ENCODE results near the gene RPLP1. TPM values are rescaled to one million over a fixed set of nuclear protein-coding genes. Genes with fewer than 3 reads are reported as not detected.

The RPLP1 gene
- total and polyA plus RNA-seq, 8 donors: 99.1 to 2,495 (median 1,437) TPM

- Histone ChIP-seq H3K4me3 (no peak overlapping the region), H3K9me3 (no peaks in the 10 kb centered on the region), H3K4me1 (peaks cover 0 to 15% (median 0%) of the 10 kb centered on the region in 4 donors), H3K27me3 (no peaks in the 10 kb centered on the region), H3K36me3 (no peaks in the 10 kb centered on the region), H3K27ac (no peak overlapping the region)
- DNase-seq: no peak
- WGBS, 5 donors: 96 to 98% (median 96%) methylated on average over 18 of the region's 18 CpGs
- TF ChIP-seq POLR2AphosphoS5 (IDR thresholded peaks at IDR 0.05): no peak
- no peak for TF ChIP-seq CTCF (IDR thresholded peaks at IDR 0.05)
- TF ChIP-seq POLR2A (IDR thresholded peaks at IDR 0.05): no peak
- TF ChIP-seq EP300 (IDR thresholded peaks at IDR 0.05): no peak
- intact Hi-C loops (cut with DNase I; ENCODE audit: low total_unique reads): no loop called here
These were observed 17.9 kb upstream of the RPLP1 start for GRCh38 chr15:69434679-69435078.

DNA sequence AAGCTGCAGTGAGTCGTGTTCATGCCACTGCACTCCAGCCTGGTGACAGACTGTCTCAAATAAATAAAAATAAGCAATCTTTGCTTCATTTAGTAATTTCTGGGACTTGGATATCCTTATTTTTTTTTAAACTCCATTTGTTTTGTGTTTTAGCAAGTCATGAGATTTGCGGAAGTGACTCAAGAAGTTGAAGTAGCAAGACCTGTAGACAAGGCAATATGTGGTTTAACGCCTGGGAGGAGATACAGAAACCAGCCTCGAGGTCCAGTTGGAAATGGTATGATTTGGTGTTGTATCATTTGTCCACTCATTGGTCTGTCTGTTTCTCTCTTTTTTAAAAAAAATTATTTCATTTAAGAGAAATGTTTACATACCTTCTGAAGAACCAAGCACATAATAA, 16.6 kb upstream of the RPLP1 start:
- intact Hi-C loops (cut with DNase I; ENCODE audit: low total_unique reads): no loop called here
- Histone ChIP-seq H3K9me3 (no peaks in the 10 kb centered on the region), H3K4me1 (peaks cover 0 to 15% (median 0%) of the 10 kb centered on the region in 4 donors), H3K27ac (no peak overlapping the region), H3K27me3 (no peaks in the 10 kb centered on the region), H3K36me3 (no peaks in the 10 kb centered on the region), H3K4me3 (no peak overlapping the region)
- no peak for DNase-seq
- 90 to 97% (median 93%) methylated on average over 4 of the region's 4 CpGs for WGBS, 5 donors
- TF ChIP-seq EP300 (IDR thresholded peaks at IDR 0.05) (no peak), POLR2A (IDR thresholded peaks at IDR 0.05) (no peak), POLR2AphosphoS5 (IDR thresholded peaks at IDR 0.05) (no peak), CTCF (IDR thresholded peaks at IDR 0.05) (no peak)

- H3K27ac ChIP-seq: no peak overlapping the region
- intact Hi-C loops (cut with DNase I; ENCODE audit: low total_unique reads): no loop called here
- WGBS, 5 donors: 92 to 97% (median 96%) methylated on average over 4 of the region's 4 CpGs
- no peak for DNase-seq
- TF ChIP-seq CTCF (IDR thresholded peaks at IDR 0.05) (no peak), EP300 (IDR thresholded peaks at IDR 0.05) (no peak), POLR2AphosphoS5 (IDR thresholded peaks at IDR 0.05) (no peak), POLR2A (IDR thresholded peaks at IDR 0.05) (no peak)
- no peaks in the 10 kb centered on the region for H3K27me3 ChIP-seq
- no peak overlapping the region for H3K4me3 ChIP-seq
- H3K4me1 ChIP-seq: peaks cover 0 to 15% (median 0%) of the 10 kb centered on the region in 4 donors
- H3K36me3 ChIP-seq: no peaks in the 10 kb centered on the region
- H3K9me3 ChIP-seq: no peaks in the 10 kb centered on the region
These were observed 15.7 kb upstream of the RPLP1 start for GRCh38 chr15:69436951-69437350.

GRCh38 chr15:69439623-69440022, 13.0 kb upstream of the RPLP1 start:
- H3K27me3 ChIP-seq: no peaks in the 10 kb centered on the region
- H3K36me3 ChIP-seq: no peaks in the 10 kb centered on the region
- no peak overlapping the region for H3K4me3 ChIP-seq
- WGBS, 5 donors: 82 to 89% (median 88%) methylated on average over 4 of the region's 4 CpGs
- no peak for TF ChIP-seq CTCF (IDR thresholded peaks at IDR 0.05)
- TF ChIP-seq EP300 (IDR thresholded peaks at IDR 0.05): no peak
- no peak for TF ChIP-seq POLR2AphosphoS5 (IDR thresholded peaks at IDR 0.05)
- no peak for TF ChIP-seq POLR2A (IDR thresholded peaks at IDR 0.05)
- intact Hi-C loops (cut with DNase I; ENCODE audit: low total_unique reads): no loop called here
- no peak overlapping the region for H3K27ac ChIP-seq
- H3K4me1 ChIP-seq: peaks cover 0 to 15% (median 0%) of the 10 kb centered on the region in 4 donors
- no peaks in the 10 kb centered on the region for H3K9me3 ChIP-seq
- no peak for DNase-seq
